Measurements from ENCODE around the gene NR2C1. TPM values are rescaled to one million over a fixed set of nuclear protein-coding genes. Genes with fewer than 3 reads are reported as not detected.
"Not testable (repeated sequence)": the region's sequence is repeated elsewhere in the genome, so short reads cannot be mapped to it uniquely, and the experiment has no call there.

Gene NR2C1
- total RNA-seq, 4 donors from 2014 or later = 31.5 to 57.3 (median 40.4) TPM

- Histone ChIP-seq H3K4me1 (peaks cover 12 to 33% (median 29%) of the 10 kb centered on the region in 4 donors), H3K36me3 (peaks cover 11 to 56% (median 35%) of the 10 kb centered on the region in 4 donors), H3K27ac (replicated peaks in 1 of 4) (no peak overlapping the region), H3K9me3 (no peaks in the 10 kb centered on the region), H3K4me3 (no peak overlapping the region), H3K27me3 (no peaks in the 10 kb centered on the region)
- DNase-seq (ENCODE audit: extremely low spot score) = no peak
- TF ChIP-seq, protein P1, sequence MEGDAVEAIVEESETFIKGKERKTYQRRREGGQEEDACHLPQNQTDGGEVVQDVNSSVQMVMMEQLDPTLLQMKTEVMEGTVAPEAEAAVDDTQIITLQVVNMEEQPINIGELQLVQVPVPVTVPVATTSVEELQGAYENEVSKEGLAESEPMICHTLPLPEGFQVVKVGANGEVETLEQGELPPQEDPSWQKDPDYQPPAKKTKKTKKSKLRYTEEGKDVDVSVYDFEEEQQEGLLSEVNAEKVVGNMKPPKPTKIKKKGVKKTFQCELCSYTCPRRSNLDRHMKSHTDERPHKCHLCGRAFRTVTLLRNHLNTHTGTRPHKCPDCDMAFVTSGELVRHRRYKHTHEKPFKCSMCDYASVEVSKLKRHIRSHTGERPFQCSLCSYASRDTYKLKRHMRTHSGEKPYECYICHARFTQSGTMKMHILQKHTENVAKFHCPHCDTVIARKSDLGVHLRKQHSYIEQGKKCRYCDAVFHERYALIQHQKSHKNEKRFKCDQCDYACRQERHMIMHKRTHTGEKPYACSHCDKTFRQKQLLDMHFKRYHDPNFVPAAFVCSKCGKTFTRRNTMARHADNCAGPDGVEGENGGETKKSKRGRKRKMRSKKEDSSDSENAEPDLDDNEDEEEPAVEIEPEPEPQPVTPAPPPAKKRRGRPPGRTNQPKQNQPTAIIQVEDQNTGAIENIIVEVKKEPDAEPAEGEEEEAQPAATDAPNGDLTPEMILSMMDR (IDR thresholded peaks at IDR 0.05) = no peak
- no peak for TF ChIP-seq EP300 (IDR thresholded peaks at IDR 0.05)
- no peak for TF ChIP-seq POLR2AphosphoS5 (IDR thresholded peaks at IDR 0.05)
- TF ChIP-seq POLR2A (IDR thresholded peaks at IDR 0.05; ENCODE audit: low read depth) = no peak
- intact Hi-C loops (cut with DNase I) = no loop called here
- WGBS = 93% methylated on average over 6 of the region's 6 CpGs
Observed at GRCh38 chr12:94997061-94997460, 76.4 kb downstream of the NR2C1 start.

DNA sequence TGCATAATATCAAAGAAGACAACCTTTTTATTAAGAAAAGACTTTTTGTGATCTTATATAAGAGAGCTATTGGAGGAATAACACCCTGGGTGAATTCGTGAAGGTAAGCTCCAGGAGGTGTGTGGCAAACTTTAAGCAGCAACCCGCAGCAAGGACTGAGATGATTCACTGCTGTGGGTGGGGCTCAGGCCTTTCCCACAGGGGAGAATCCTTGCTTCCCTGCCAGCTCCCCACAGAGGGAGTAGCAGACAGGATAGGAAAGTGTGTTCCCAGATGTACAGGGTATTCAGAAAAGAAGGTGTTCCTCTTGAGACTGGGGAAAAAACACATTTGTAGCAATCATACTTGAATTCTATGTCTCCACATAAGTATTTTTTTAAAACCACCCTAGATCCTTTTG is 79.1 kb downstream of the NR2C1 start:
- Histone ChIP-seq H3K27ac (replicated peaks in 1 of 4) (no peak overlapping the region), H3K4me1 (peaks cover 4 to 9% (median 7%) of the 10 kb centered on the region in 4 donors), H3K36me3 (peaks cover 10 to 66% (median 34%) of the 10 kb centered on the region in 4 donors), H3K27me3 (no peaks in the 10 kb centered on the region), H3K4me3 (no peak overlapping the region), H3K9me3 (no peaks in the 10 kb centered on the region)
- TF ChIP-seq POLR2AphosphoS5 (IDR thresholded peaks at IDR 0.05) = no peak
- no peak for TF ChIP-seq EP300 (IDR thresholded peaks at IDR 0.05)
- TF ChIP-seq POLR2A (IDR thresholded peaks at IDR 0.05; ENCODE audit: low read depth) = no peak
- TF ChIP-seq, protein P1 (IDR thresholded peaks at IDR 0.05) = no peak
- intact Hi-C loops (cut with DNase I) = no loop called here
- WGBS = 58% methylated on average over 2 of the region's 2 CpGs
- no peak for DNase-seq (ENCODE audit: extremely low spot score)

- H3K36me3 ChIP-seq = peaks cover 10 to 66% (median 34%) of the 10 kb centered on the region in 4 donors
- H3K4me1 ChIP-seq; H3K4me3 ChIP-seq; intact Hi-C loops (cut with DNase I); DNase-seq (ENCODE audit: extremely low spot score); H3K27me3 ChIP-seq; H3K27ac ChIP-seq (replicated peaks in 1 of 4); H3K9me3 ChIP-seq: not testable (repeated sequence)
- WGBS = 79% methylated on average over 3 of the region's 3 CpGs
Observed at GRCh38 chr12:94993855-94994254, 79.6 kb downstream of the NR2C1 start.

DNA sequence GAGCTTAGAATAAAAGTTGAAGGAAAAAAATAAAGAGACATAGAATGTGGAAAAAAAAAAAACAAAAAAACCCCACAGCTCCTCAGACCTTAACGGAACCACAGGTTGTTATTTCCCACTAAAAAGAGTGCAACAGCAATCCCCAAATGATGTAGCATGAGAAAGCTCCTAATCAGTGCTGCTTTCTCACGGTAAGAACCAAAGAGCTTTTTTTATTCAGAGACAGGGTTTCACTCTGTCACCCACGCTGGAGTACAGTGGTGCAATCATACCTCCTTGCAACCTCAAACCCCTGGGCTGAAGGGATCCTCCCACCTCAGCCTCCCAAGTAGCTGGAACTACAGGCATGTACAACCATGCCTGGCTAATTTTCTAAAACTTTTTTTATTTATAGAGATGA is 83.2 kb downstream of the NR2C1 start:
- intact Hi-C loops (cut with DNase I) = no loop called here
- no peak for DNase-seq (ENCODE audit: extremely low spot score)
- Histone ChIP-seq H3K9me3 (no peaks in the 10 kb centered on the region), H3K4me1 (peaks cover 0 to 4% (median 0%) of the 10 kb centered on the region in 4 donors), H3K27me3 (no peaks in the 10 kb centered on the region), H3K4me3 (no peak overlapping the region), H3K36me3 (peaks cover 0 to 51% (median 25%) of the 10 kb centered on the region in 4 donors), H3K27ac (replicated peaks in 1 of 4) (no peak overlapping the region)
- WGBS = 85% methylated on average over 3 of the region's 3 CpGs
- TF ChIP-seq EP300 (IDR thresholded peaks at IDR 0.05) (no peak), POLR2A (IDR thresholded peaks at IDR 0.05; ENCODE audit: low read depth) (no peak), POLR2AphosphoS5 (IDR thresholded peaks at IDR 0.05) (no peak)
- TF ChIP-seq, protein P1 (IDR thresholded peaks at IDR 0.05) = no peak

DNA sequence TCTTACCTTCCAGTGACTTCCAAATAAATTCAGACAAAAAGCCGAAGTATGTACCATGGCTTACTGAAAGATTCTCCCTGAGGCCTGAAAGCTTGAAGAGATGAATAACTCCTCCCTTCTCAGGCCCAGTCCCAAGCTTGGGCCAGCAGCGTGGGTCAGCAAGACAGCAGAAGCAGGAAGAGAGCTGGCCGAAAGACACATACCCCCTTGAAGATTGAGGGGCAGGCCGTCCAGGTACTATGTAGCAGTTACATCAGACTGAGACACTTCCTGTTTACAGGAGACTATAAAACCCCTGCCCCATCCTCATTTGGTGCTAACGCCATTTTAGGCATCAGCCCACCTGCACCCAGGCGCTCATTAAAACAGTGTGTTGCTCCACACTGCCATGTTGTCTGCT is 84.9 kb downstream of the NR2C1 start:
- H3K36me3 ChIP-seq = peaks cover 0 to 42% (median 21%) of the 10 kb centered on the region in 4 donors
- DNase-seq (ENCODE audit: extremely low spot score) = no peak
- intact Hi-C loops (cut with DNase I) = no loop called here
- H3K4me1 ChIP-seq = no peaks in the 10 kb centered on the region
- H3K4me3 ChIP-seq = no peak overlapping the region
- no peaks in the 10 kb centered on the region for H3K9me3 ChIP-seq
- WGBS = 71% methylated on average over 6 of the region's 6 CpGs
- H3K27ac ChIP-seq (replicated peaks in 1 of 4) = no peak overlapping the region
- H3K27me3 ChIP-seq = no peaks in the 10 kb centered on the region
- TF ChIP-seq EP300 (IDR thresholded peaks at IDR 0.05) (no peak), POLR2AphosphoS5 (IDR thresholded peaks at IDR 0.05) (no peak), POLR2A (IDR thresholded peaks at IDR 0.05; ENCODE audit: low read depth) (no peak)
- TF ChIP-seq, protein P1 (IDR thresholded peaks at IDR 0.05) = no peak

Data from esophagus muscularis mucosa (tissue), 4 donors.